Activated gamma-delta T cell (primary cell): ENCODE measurements around the gene AZI2.

Experiments used
- DNase-seq: peaks from one replicate; lab custom pipeline; 2025; lab: John Stamatoyannopoulos, UW
- total RNA-seq, 2 donors: gene quantifications; one replicate each; lab custom pipeline; 2026; lab: John Stamatoyannopoulos, UW

AZI2 gene
- total RNA-seq, result 51.6 to 54.7 reads per million in 2 donors

- peak; percentile 76 for DNase-seq
These were observed at the start of gene AZI2, which contains the start of gene ZCWPW2 for GRCh38 chr3:28348629-28349468. TSS of gene AZI2 (minus strand) at chr3:28348824. CDS start at chr3:28340617, 8,207 bp downstream. TSS of gene ZCWPW2 (plus strand) at chr3:28348721. CDS start at chr3:28413069, 64,348 bp downstream.

GRCh38 chr3:28388978-28389377 is 40.4 kb upstream of the AZI2 start:
- no peak for DNase-seq

- DNase-seq, result no peak
These were observed 37.4 kb upstream of the AZI2 start for GRCh38 chr3:28386049-28386448.

GRCh38 chr3:28376424-28376823 is 27.8 kb upstream of the AZI2 start:
- DNase-seq, result no peak

GRCh38 chr3:28349469-28350000 is 911 bp upstream of the AZI2 start:
- no peak for DNase-seq

GRCh38 chr3:28348265-28348628 is 377 bp downstream of the AZI2 start:
- DNase-seq, result no peak

- DNase-seq, result no peak
These were observed 1.0 kb downstream of the AZI2 start for GRCh38 chr3:28347374-28348264.

- no peak for DNase-seq
These were observed 2.9 kb downstream of the AZI2 start for GRCh38 chr3:28345690-28346089.

- no peak for DNase-seq
These were observed 5.5 kb downstream of the AZI2 start for GRCh38 chr3:28343144-28343543.

- DNase-seq, result no peak
These were observed 11.4 kb downstream of the AZI2 start for GRCh38 chr3:28337230-28337629.

GRCh38 chr3:28335246-28335645 is 13.4 kb downstream of the AZI2 start:
- DNase-seq, result no peak

GRCh38 chr3:28334552-28334951 is 14.1 kb downstream of the AZI2 start:
- no peak for DNase-seq

- DNase-seq, result no peak
These were observed 20.2 kb downstream of the AZI2 start for GRCh38 chr3:28328188-28329151.

- DNase-seq, result no peak
These were observed 22.1 kb downstream of the AZI2 start for GRCh38 chr3:28326458-28326926.

GRCh38 chr3:28322464-28322863 is 26.2 kb downstream of the AZI2 start:
- no peak for DNase-seq

- no peak for DNase-seq
These were observed 27.6 kb downstream of the AZI2 start for GRCh38 chr3:28320981-28321380.

GRCh38 chr3:28317438-28318022 is 31.1 kb downstream of the AZI2 start:
- no peak for DNase-seq

GRCh38 chr3:28316226-28316625 is 32.4 kb downstream of the AZI2 start:
- no peak for DNase-seq

GRCh38 chr3:28315711-28316110 is 32.9 kb downstream of the AZI2 start:
- DNase-seq, result no peak

GRCh38 chr3:28308196-28308595 is 40.4 kb downstream of the AZI2 start:
- DNase-seq, result no peak

GRCh38 chr3:28301688-28302087 is 46.9 kb downstream of the AZI2 start:
- no peak for DNase-seq
